GM12878 (cell line): ENCODE measurements around the gene GFRA4.

Experiments
- CHD4 ChIP-seq: fragments of 200-600 bp; sonication (generic); IDR thresholded peaks from 2 replicates; pipeline ENCODE4 v1.6.1; 2016; ENCODE audit warnings: mild to moderate bottlenecking
- EZH2 ChIP-seq: IDR thresholded peaks from 2 replicates; pipeline ENCODE4 v1.6.1; 2012; ENCODE audit warnings: low read depth, mild to moderate bottlenecking, control low read depth, inconsistent platforms, low read length, borderline replicate concordance; ENCODE audit not compliant: control insufficient read depth
- NRF1 ChIP-seq: conservative IDR thresholded peaks from 2 replicates; pipeline ENCODE4 v1.6.1; 2011; ENCODE audit warnings: mild to moderate bottlenecking, low read depth, low read length, improper control_type of control experiment
- POLR2A ChIP-seq: IDR thresholded peaks from 2 replicates; pipeline ENCODE4 v1.6.1; 2011; ENCODE audit warnings: low read depth, mild to moderate bottlenecking, low read length
- SMC3 ChIP-seq: IDR thresholded peaks from 2 replicates; pipeline ENCODE4 v1.6.1; 2011; ENCODE audit warnings: low read length, improper control_type of control experiment, borderline replicate concordance
- WRNIP1 ChIP-seq: IDR thresholded peaks from 2 replicates; pipeline ENCODE4 v1.6.1; 2011; ENCODE audit warnings: low read depth, low read length, improper control_type of control experiment, borderline replicate concordance
- YY1 ChIP-seq: IDR thresholded peaks from 2 replicates; pipeline ENCODE4 v1.6.1; 2011; ENCODE audit warnings: low read depth, mild to moderate bottlenecking, low read length

- TF ChIP-seq CHD4 = no peak
- TF ChIP-seq NRF1 = no peak
- TF ChIP-seq YY1 = no peak
- no peak for TF ChIP-seq EZH2
- no peak for TF ChIP-seq WRNIP1
- no peak for TF ChIP-seq SMC3
- TF ChIP-seq POLR2A = no peak
These were observed 9.3 kb downstream of the GFRA4 start for GRCh38 chr20:3653921-3654320.
